HG02943 (cell line): ENCODE results near the gene R3HDM4.
"Not testable (repeated sequence)": the region's sequence is repeated elsewhere in the genome, so short reads cannot be mapped to it uniquely, and the experiment has no call there.

ENCODE experiments used
- ATAC-seq: cut with Tn5 transposase; IDR thresholded peaks from one replicate; pipeline ENCODE4 v1.9.1; 2021; ENCODE audit warnings: mild to moderate bottlenecking, low read depth, moderate library complexity; ENCODE audit not compliant: unreplicated experiment

R3HDM4 gene

GRCh38 chr19:913080-913748 lies at the start of gene R3HDM4:
Gene R3HDM4, minus strand, starts transcription at chr19:913219. Its CDS starts 62 bp downstream, at chr19:913157.
- no peak for ATAC-seq

GRCh38 chr19:961866-962620 lies 49.0 kb upstream of the R3HDM4 start:
- ATAC-seq = no peak

- ATAC-seq = no peak
Measured at GRCh38 chr19:960601-960938, 47.6 kb upstream of the R3HDM4 start.

GRCh38 chr19:960020-960419 lies 47.0 kb upstream of the R3HDM4 start:
- ATAC-seq = no peak

- ATAC-seq = no peak
Measured at GRCh38 chr19:958967-959855, 46.2 kb upstream of the R3HDM4 start.

- ATAC-seq = not testable (repeated sequence)
Measured at GRCh38 chr19:957578-957977, 44.6 kb upstream of the R3HDM4 start.

GRCh38 chr19:956766-957440 lies 43.9 kb upstream of the R3HDM4 start:
- ATAC-seq = no peak

GRCh38 chr19:955803-956765 lies 43.1 kb upstream of the R3HDM4 start:
- ATAC-seq = no peak

- no peak for ATAC-seq
Measured at GRCh38 chr19:954672-955494, 41.9 kb upstream of the R3HDM4 start.

GRCh38 chr19:954272-954671 lies 41.3 kb upstream of the R3HDM4 start:
- ATAC-seq = no peak

- no peak for ATAC-seq
Measured at GRCh38 chr19:953445-954271, 40.6 kb upstream of the R3HDM4 start.

GRCh38 chr19:952680-953444 lies 39.8 kb upstream of the R3HDM4 start:
- ATAC-seq = no peak

- no peak for ATAC-seq
Measured at GRCh38 chr19:952049-952679, 39.1 kb upstream of the R3HDM4 start.

- ATAC-seq = no peak
Measured at GRCh38 chr19:950352-951066, 37.5 kb upstream of the R3HDM4 start.

GRCh38 chr19:948842-949496 lies 36.0 kb upstream of the R3HDM4 start:
- no peak for ATAC-seq
